Heart left ventricle (tissue), 13 donors: ENCODE data around the gene ENOX1.

Experiments used
- CTCF ChIP-seq, 12 donors: fragments of 200-600 bp; sonication (generic) in 4 of 12; IDR thresholded peaks; one replicate each; pipeline versions ENCODE4 v1.5.0 to v1.8.0; 2018 to 2022; ENCODE audit warnings: antibody characterized with exemption in 12 of 12, mild to moderate bottlenecking in 5 of 12
- POLR2A ChIP-seq, 2 donors: fragments of 450-650 bp; IDR thresholded peaks; one replicate each; pipeline ENCODE4 v1.6.1; 2017; ENCODE audit warnings: antibody characterized with exemption in 2 of 2, mild to moderate bottlenecking in 2 of 2, moderate library complexity in 2 of 2
- donor health status: ischemic (EF 13 %, LVEDD 7.1; RV severe dilation, severe dysfunction).
- donor health status: DM: no; HTN: yes; CAD: no.
- donor health status: DM: no; HTN: no; CAD: no.
- donor health status: ischemic (EF 25% LVEDD 6.9; RV normal size, moderate dysfunction).
- donor health status: ischemic (EF 25% LVEDD 5.7; RV mildly dilated, moderate dysfunction).
- donor health status: ischemic (EF 35%, LVEDD 5.7; RV mildly dilated, moderate dysfunction).
- donor health status: nonischemic (EF 11% LVEDD 7.7; RV severe dilation, severe dysfunction).
- donor health status: DM: yes; HTN: yes; CAD: no.
- donor health status: PGD.
- donor health status: ischemic (EF 29% LVEDD 5.4; RV normal size, mild dysfunction).
- donor health status: nonischemic (EF 23%, LVEDD 6.1; RV moderate dilation, normal function).

GRCh38 chr13:43799191-43799590 is 12.4 kb upstream of the ENOX1 start:
- TF ChIP-seq CTCF (IDR thresholded peaks at IDR 0.05) (no peak), POLR2A (IDR thresholded peaks at IDR 0.05) (no peak)
